ACHN (cell line): ENCODE data around the gene SLC34A1.
"Not testable (repeated sequence)": the region's sequence is repeated elsewhere in the genome, so short reads cannot be mapped to it uniquely, and the experiment has no call there.

Source experiments
- DNase-seq: peaks from one replicate; pipeline ENCODE4 v3.0.0-alpha.2; 2015
- in situ Hi-C: cut with HindIII; loops from 2 replicates; pipeline ENCODE4 v1.10.0; 2017; ENCODE audit warnings: low sequenced_read_pairs, low pct_ligation_motif_present, low pct_unique_long_range_greater_than_20kb

The SLC34A1 gene

GRCh38 chr5:177397875-177398390, 13.7 kb downstream of the SLC34A1 start:
- in situ Hi-C loops: no loop called here

GRCh38 chr5:177399997-177400868, 16.0 kb downstream of the SLC34A1 start, which contains the start of gene PFN3:
PFN3 (minus strand) TSS chr5:177400661; CDS start chr5:177400576, 85 bp downstream.
- in situ Hi-C loops: no loop called here
- no peak for DNase-seq

More at GRCh38 chr5:177397875-177398390, 13.7 kb downstream of the SLC34A1 start:
- DNase-seq: no peak

DNA sequence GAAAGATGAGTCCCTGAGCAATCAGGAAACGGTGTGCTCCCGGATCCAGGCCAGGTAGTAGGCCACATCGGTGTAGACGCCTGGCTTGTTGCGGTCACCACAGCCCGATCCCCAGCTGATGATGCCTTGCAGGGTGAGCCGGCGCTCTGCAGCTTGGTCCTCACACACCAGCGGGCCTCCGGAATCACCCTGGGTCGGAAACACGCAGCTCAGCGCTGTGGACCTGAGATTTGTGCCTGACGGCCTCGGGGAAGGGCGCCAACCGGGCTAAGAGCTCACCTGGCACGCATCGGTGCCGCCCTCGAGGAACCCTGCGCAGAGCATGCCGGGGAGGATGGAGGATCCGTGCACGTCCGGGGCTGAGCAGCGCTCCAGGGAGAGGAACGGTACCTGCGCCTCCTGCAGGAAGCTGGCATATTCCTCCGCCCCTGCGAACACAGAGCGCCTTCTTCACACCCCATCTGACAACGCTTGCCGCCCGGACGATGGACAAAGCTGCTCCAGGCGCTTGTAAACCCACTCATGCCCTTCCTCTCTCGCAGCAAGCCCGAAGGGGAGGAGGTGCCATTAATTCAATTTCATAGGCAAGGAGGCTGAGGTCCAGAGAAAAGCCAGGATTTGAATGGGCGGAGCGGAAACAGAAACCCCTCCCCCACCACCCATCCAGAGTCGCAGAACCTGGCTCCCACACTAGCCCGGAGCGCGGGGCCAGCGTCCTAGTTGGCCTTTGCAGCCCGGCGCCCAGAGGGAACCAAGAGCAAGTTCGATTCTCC, 18.2 kb downstream of the SLC34A1 start:
- in situ Hi-C loops: no loop called here
- DNase-seq: peak; percentile 84

- peak; percentile 43 for DNase-seq
- in situ Hi-C loops: no loop called here
Observed at GRCh38 chr5:177403102-177403791, 19.0 kb downstream of the SLC34A1 start.

DNA sequence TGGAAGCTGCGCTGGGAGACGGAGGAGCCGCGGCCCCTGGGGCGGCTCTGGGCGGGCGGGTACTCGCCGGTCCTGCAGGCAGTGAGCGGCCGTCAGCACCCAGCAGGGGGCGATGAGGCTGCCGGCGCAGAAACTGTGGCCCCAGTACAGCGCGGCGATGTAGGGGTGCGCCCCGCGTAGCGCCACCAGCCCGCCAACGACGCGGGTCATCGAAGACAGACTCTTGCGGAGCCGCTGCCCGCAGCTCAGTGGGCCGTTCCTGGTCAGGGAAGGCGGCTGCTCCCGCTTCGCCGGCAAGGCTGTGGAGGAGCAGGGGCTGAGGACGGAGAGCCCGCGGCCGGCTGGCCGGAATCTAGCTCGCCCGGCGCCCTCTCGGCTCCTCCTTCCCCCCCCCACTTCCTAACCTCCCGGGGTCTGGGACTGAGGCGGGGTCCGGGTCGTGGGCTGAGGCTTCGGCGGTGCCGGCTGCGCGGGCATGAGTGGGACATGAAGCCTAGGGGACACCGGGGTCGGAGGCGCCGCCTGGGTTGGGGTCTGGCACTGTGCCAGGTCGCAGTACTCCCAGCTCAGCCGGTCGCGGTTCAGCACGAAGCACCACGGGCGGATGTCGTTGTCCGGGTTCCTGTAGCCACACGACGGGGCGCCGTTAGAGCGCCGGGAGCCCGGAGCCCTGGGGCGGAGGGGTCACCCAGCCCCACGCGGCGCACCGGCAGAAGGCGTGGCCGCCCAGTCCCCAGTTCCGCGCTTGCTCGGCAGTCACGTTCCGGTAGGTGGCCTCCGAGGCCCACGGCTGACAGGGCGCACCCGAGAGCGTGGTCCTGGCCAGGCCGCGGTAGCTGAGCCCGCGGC, 19.8 kb downstream of the SLC34A1 start:
- in situ Hi-C loops: no loop called here
- DNase-seq: peak; percentile 74

GRCh38 chr5:177404641-177405179, 20.5 kb downstream of the SLC34A1 start:
- in situ Hi-C loops: no loop called here
- no peak for DNase-seq

GRCh38 chr5:177405312-177405711, 21.1 kb downstream of the SLC34A1 start:
- in situ Hi-C loops: no loop called here
- no peak for DNase-seq

- DNase-seq: no peak
- in situ Hi-C loops: no loop called here
Observed at GRCh38 chr5:177405805-177406204, 21.6 kb downstream of the SLC34A1 start.

- no peak for DNase-seq
- in situ Hi-C loops: no loop called here
Observed at GRCh38 chr5:177409043-177409801, 25.0 kb downstream of the SLC34A1 start, which contains the start of gene F12. F12 (minus strand) TSS chr5:177409564; CDS start chr5:177409527, 37 bp downstream.

GRCh38 chr5:177410575-177410974, 26.3 kb downstream of the SLC34A1 start:
- in situ Hi-C loops: no loop called here
- DNase-seq: no peak

GRCh38 chr5:177412603-177413233, 28.5 kb downstream of the SLC34A1 start:
- no peak for DNase-seq
- in situ Hi-C loops: no loop called here

DNA sequence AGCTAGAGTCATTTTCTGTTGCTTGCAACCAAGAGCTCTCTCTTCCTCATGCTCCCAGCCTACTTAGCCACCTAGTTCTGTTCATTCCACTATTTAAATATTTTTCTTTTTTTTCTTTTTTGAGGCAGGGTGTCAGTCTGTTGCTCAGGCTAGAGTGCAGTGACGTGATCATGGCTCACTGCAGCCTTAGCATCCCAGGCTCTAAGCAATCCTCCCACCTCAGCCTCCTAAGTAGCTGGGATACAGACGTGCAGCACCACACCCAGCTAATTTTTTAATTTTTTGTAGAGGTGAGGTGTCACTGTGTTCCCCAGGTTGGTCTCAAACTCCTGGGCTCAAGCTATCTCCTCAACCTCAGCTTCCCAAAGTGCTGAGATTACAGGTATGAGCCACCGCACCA, 30.2 kb downstream of the SLC34A1 start:
- DNase-seq: no peak
- in situ Hi-C loops: no loop called here

GRCh38 chr5:177417081-177417480, 32.8 kb downstream of the SLC34A1 start:
- in situ Hi-C loops, DNase-seq: not testable (repeated sequence)

DNA sequence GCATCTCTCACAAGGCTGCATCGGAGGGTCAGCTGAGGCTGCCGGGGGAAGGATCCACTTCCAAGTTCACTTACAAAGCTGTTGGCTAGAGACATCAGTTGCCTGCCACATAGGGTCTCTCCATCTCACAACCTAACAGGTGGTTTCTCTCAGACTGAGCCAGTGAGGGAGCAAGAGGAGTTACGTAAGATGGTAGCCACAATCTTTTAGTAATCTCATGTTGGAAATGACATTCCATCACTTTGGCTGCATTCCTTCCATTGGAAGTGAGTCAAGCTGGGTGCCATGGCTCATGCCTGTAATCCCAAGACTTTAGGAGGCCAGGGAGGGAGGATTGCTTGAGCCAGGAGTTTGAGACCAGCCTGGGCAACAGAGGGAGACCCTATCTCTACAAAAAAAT, 34.8 kb downstream of the SLC34A1 start:
- DNase-seq: no peak
- in situ Hi-C loops: no loop called here

DNA sequence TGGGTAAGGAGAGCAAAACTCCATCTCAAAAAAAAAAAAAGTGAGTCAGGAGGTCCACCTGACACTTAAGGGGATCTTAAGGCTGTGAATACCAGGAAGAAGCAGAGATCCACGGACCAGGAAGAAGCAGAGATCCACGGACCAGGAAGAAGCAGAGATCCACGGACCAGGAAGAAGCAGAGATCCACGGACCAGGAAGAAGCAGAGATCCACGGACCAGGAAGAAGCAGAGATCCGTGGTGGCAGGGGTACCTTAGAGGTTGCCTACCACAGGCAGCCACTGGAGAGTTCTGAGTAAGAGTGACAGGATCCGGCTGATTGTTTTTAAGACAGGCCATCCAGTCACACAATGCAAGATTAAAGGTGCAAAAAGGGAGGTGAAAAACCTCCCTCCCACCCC, 36.2 kb downstream of the SLC34A1 start:
- in situ Hi-C loops, DNase-seq: not testable (repeated sequence)

DNA sequence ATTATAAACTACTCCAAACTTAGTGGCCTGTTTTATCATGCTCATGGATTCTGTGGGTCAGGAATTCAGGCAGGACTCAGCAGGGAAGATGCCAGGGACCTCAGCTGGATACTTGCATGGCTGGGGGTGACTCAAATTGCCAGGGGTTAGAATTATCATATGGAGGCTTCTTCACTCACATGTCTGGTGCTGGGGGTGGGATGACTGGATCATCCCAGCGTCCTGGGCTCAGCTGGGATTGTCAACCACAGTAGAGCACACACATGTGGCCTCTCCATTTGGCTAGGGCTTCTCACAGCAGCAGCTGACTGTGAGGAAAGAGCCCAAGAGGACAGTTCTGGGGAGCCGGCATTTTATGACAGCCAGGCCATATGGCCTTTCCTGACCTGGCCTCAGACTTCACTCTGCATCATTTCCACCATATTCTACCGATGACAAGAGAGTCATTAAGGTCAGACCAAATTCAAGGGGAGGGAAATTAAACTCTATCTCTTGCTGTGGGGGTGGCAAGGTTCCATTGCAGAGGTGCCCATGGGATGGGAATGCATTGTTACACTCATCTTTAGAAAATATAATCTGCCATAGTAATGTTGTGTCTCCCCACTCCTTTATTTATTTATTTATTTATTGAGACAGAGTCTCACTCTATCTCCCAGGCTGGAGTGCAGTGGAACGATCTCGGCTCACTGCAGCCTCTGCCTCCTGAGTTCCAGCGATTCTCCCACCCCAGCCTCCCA, 37.0 kb downstream of the SLC34A1 start:
- DNase-seq: no peak
- in situ Hi-C loops: no loop called here
